K562 treated with DMSO at 1 percent for 12 hours (cell line): ENCODE measurements around the gene DBH. TPM values are rescaled to one million over a fixed set of nuclear protein-coding genes. Genes with fewer than 3 reads are reported as not detected.

ENCODE experiments used
- total RNA-seq: library from RNA; unstranded; fragments of 300-600 nt; gene quantifications from 2 replicates; pipeline ENCODE4 v1.2.3, GENCODE V29; 2022; ENCODE audit not compliant: insufficient read depth

The DBH gene
- not detected in 2 replicates for total RNA-seq

GRCh38 chr9:133635533-133636531, at the start of gene DBH:
Gene DBH, plus strand, starts transcription at chr9:133636363. Its CDS starts 9 bp downstream, at chr9:133636372.

GRCh38 chr9:133609311-133610098, 26.7 kb upstream of the DBH start, which contains the start of gene FAM163B:
Gene FAM163B, minus strand, starts transcription at chr9:133609389. Its CDS starts 29,166 bp downstream, at chr9:133580223.

Other genes starting within 250 kb of the DBH start
- gene REXO4, start 218.4 kb upstream of the DBH start, total RNA-seq: 20.1 and 25.7 TPM in 2 replicates
- gene ADAMTS13, start 214.0 kb upstream of the DBH start, total RNA-seq: 0.52 TPM in 1 of 2 replicates, not detected in the other
- gene CACFD1, start 176.4 kb upstream of the DBH start, total RNA-seq: 11.0 and 11.3 TPM in 2 replicates
- 0.98 and 2.2 TPM in 2 replicates for gene SLC2A6, start 157.3 kb upstream of the DBH start, total RNA-seq
- gene MYMK, start 111.4 kb upstream of the DBH start, total RNA-seq: not detected in 2 replicates
- not detected in 2 replicates for gene ADAMTSL2, start 101.7 kb upstream of the DBH start, total RNA-seq
- not detected in 2 replicates for gene FAM163B, start 27.0 kb upstream of the DBH start, total RNA-seq
- 0.34 TPM in 1 of 2 replicates, not detected in the other for gene SARDH, start 102.0 kb downstream of the DBH start, total RNA-seq